ENCODE data around the gene CHST13. TPM values are rescaled to one million over a fixed set of nuclear protein-coding genes. Genes with fewer than 3 reads are reported as not detected.

The CHST13 gene
- total RNA-seq, 4 donors from 2014 or later: 0.23 to 0.95 TPM; not detected in 2

DNA sequence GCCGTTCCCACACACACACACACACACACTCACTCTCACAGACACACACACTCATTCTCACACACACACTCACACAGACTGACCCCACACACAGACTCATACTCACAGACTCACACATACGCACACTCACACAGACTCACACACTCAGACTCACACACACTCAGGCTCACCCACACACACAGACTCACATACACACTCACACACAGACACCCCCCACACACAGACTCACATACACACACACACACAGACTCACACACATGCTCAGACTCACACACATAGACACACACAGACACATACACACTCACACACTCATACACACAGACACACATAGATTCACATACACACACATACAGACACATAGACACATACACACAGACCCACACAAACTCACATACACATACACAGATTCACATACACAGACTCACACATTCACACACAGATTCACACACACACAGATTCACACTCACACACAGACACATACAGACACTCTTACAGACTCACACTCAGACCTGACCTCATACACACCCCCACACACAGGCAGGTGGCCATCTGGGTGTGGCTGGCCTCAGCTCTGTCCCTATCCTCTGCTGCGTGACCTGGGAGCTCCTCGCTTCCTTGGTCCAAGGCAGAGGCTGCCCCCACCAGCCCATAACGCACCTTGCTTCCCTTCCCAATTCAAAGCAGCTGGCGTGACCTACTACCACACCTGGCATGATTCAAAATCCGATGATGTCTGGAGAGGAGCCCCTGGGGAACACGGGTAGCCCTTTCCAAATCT, 32.9 kb downstream of the CHST13 start:
- TF ChIP-seq, protein P1, sequence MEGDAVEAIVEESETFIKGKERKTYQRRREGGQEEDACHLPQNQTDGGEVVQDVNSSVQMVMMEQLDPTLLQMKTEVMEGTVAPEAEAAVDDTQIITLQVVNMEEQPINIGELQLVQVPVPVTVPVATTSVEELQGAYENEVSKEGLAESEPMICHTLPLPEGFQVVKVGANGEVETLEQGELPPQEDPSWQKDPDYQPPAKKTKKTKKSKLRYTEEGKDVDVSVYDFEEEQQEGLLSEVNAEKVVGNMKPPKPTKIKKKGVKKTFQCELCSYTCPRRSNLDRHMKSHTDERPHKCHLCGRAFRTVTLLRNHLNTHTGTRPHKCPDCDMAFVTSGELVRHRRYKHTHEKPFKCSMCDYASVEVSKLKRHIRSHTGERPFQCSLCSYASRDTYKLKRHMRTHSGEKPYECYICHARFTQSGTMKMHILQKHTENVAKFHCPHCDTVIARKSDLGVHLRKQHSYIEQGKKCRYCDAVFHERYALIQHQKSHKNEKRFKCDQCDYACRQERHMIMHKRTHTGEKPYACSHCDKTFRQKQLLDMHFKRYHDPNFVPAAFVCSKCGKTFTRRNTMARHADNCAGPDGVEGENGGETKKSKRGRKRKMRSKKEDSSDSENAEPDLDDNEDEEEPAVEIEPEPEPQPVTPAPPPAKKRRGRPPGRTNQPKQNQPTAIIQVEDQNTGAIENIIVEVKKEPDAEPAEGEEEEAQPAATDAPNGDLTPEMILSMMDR (IDR thresholded peaks at IDR 0.05): no peak
- no peak for TF ChIP-seq POLR2A (IDR thresholded peaks at IDR 0.05)
- Histone ChIP-seq H3K36me3 (no peaks in the 10 kb centered on the region), H3K4me1 (no peaks in the 10 kb centered on the region), H3K9me3 (no peaks in the 10 kb centered on the region), H3K27me3 (peaks cover 0 to 12% (median 0%) of the 10 kb centered on the region in 4 donors), H3K27ac (no peak overlapping the region), H3K4me3 (no peak overlapping the region)
- intact Hi-C loops (cut with DNase I): no loop called here
- DNase-seq: no peak
- WGBS, 2 donors: 86 to 91% methylated on average over 4 to 5 of the region's 8 CpGs

DNA sequence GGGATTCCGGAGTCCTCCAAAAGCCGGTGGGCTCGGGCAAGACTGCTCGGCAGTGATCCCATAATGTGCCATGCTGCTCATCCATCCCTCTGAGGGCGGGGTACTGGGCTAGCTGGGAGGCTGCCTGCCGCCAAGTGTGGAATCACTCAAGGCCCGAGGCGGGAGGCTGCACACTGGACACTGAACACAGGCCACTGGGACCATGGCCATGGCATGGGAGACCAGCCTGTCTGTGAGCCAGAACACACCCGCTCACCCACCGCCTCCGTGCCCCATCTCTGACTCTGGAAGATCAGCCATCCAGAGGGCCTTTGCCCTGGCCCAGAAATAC, 33.4 kb downstream of the CHST13 start:
- DNase-seq: no peak
- H3K9me3 ChIP-seq: no peaks in the 10 kb centered on the region
- intact Hi-C loops (cut with DNase I): no loop called here

DNA sequence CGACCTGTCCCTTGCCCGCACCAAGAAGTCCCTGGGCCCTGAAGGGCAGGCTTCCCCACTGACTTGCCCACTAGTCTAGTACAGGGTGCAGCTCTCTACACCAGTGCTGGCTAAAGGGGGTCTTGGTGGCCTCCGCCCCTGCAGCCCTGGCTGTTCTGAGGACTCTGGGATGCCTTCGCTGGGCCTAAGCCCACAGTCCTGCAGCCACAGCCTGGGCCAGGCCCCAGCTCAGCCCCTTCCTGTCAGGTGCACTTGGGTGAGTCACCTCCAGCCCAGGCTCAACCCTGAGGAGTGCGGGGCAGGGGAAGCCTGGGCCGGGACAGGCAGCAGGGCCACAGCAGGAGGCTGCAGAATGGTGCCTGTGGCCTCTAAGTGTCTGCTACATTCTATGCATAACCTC, 33.8 kb downstream of the CHST13 start:
- Histone ChIP-seq H3K36me3 (no peaks in the 10 kb centered on the region), H3K4me3 (no peak overlapping the region), H3K4me1 (no peaks in the 10 kb centered on the region), H3K9me3 (peaks cover 0 to 2% (median 0%) of the 10 kb centered on the region in 3 donors), H3K27ac (no peak overlapping the region), H3K27me3 (peaks cover 0 to 8% (median 0%) of the 10 kb centered on the region in 4 donors)
- DNase-seq: no peak
- no peak for TF ChIP-seq POLR2A (IDR thresholded peaks at IDR 0.05)
- TF ChIP-seq, protein P1 (IDR thresholded peaks at IDR 0.05): no peak
- WGBS, 2 donors: 21% methylated on average over 2 of the region's 6 CpGs; no CpG with 5 or more reads in 1 of the 2 donors
- intact Hi-C loops (cut with DNase I): no loop called here

More for the DNA sequence above, 33.4 kb downstream of the CHST13 start:
- H3K27ac ChIP-seq: no peak overlapping the region
- H3K27me3 ChIP-seq: peaks cover 0 to 7% (median 0%) of the 10 kb centered on the region in 4 donors
- no peaks in the 10 kb centered on the region for H3K4me1 ChIP-seq
- H3K36me3 ChIP-seq: no peaks in the 10 kb centered on the region
- no CpG with 5 or more reads among the region's 11 CpGs for WGBS, 2 donors
- no peak for TF ChIP-seq POLR2A (IDR thresholded peaks at IDR 0.05)
- TF ChIP-seq, protein P1 (IDR thresholded peaks at IDR 0.05): no peak
- H3K4me3 ChIP-seq: no peak overlapping the region

DNA sequence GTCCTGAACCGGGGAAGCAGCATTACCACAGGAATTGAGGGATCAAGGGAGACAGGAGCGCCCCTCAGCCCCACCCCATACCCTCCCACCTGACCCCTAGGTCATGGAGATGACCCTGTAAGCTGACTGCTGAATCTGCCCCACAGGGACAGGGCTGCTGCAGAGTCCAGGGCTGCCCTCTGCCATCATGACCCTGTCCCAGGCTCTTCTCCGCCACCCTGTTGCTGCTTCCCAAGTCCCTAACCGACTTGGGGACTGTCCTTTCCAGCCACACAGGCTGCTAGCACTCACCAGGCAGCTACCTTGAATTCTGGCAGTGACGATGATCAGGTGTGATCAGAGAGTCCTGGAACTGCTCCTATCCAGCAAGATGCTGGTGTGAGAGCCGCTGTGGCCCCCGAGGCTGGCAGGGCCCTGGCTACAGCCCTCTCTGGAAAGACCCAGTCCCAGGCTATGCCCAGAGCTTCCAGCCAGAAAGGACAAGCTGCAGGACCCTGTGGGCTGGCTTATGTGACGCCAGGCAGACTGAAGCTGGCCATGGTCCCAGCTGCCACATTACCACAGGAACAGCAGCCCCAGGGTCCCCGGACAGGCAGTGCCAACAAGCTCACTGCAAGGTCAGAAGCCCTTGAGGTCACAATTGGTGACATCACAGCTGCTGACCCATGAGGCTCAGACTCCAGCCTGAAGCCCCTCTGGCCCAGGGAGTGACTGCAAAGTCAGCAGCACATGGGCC, 34.5 kb downstream of the CHST13 start, which contains the start of gene C3orf22:
Gene C3orf22, minus strand, starts transcription at position 597 of the 736 bp plus-strand sequence. CDS start 5,542 bp downstream, outside the sequence.
- Histone ChIP-seq H3K4me3 (no peak within 1 kb of the TSS), H3K36me3 (no peaks in the 10 kb centered on the region), H3K27ac (no peak within 1 kb of the TSS), H3K9me3 (peaks cover 0 to 9% (median 0%) of the 10 kb centered on the region in 3 donors), H3K27me3 (peaks cover 0 to 15% (median 0%) of the 10 kb centered on the region in 4 donors), H3K4me1 (no peaks in the 10 kb centered on the region)
- TF ChIP-seq, protein P1 (IDR thresholded peaks at IDR 0.05): no peak
- TF ChIP-seq POLR2A (IDR thresholded peaks at IDR 0.05): no peak
- DNase-seq: no peak
- intact Hi-C loops (cut with DNase I): no loop called here
- 56% methylated on average over 4 of the region's 9 CpGs; no CpG with 5 or more reads in 1 of the 2 donors for WGBS, 2 donors
